ENCODE data around the gene RNF8.

- TF ChIP-seq CTCF (IDR thresholded peaks at IDR 0.05) = no peak
- TF ChIP-seq POLR2A (IDR thresholded peaks at IDR 0.05) = no peak
These were observed 6.6 kb upstream of the RNF8 start for GRCh38 chr6:37347177-37347576.
